K562 (cell line): ENCODE measurements around the gene CYSRT1. TPM values are rescaled to one million over a fixed set of nuclear protein-coding genes. Genes with fewer than 3 reads are reported as not detected.

ENCODE experiments used
- ATAC-seq: fragments of 200-7000 bp; cut with Tn5 transposase; 3 replicates; pipeline ENCODE4 v1.9.1; 2020; ENCODE audit warnings: moderate library complexity
- BruUV-seq: library from RNA; stranded (reverse); fragments of 400-500 nt; replicated peaks from 2 replicates; lab custom pipeline; 2021; lab: Mats Ljungman, UMichigan
- CTCF ChIA-PET: fragments of 300-600 bp; formaldehyde crosslinking; extraction: SDS; loops from one replicate; lab custom pipeline; 2021; ENCODE audit warnings: low intra/inter-chr PET ratio; lab: Yijun Ruan, JAX
- POLR2A ChIA-PET: fragments of 300-600, 350-650 bp; sonication (Branson Sonifier 250); formaldehyde crosslinking; extraction: SDS; loops from one replicate; lab custom pipeline; 2021; ENCODE audit warnings: antibody characterized with exemption, inconsistent platforms; lab: Yijun Ruan, JAX
- DNase-seq, 4 experiments: peaks; one replicate each; pipeline versions ENCODE4 v3.0.0 to v3.0.0-alpha.2; 2011 to 2018; ENCODE audit warnings: low spot score in 3 of 4, mixed read lengths in 3 of 4; ENCODE audit errors: extremely low read depth in 1 of 4
- FAIRE-seq: peaks from 2 replicates; lab custom pipeline; 2011; peaks lifted over from hg19 to GRCh38; lab: Jason Lieb, UNC
- H2AFZ ChIP-seq: 2 replicates; pipeline ENCODE4 v1.6.0; 2011; ENCODE audit warnings: low read depth, low read length, control low read depth, inconsistent platforms
- H3K27ac ChIP-seq: fragments of 200-600 bp; 3 replicates; pipeline ENCODE4 v1.8.0; 2011; ENCODE audit warnings: low read depth, mild to moderate bottlenecking, control low read depth, inconsistent platforms, low read length, moderate library complexity, mixed read lengths; ENCODE audit errors: extremely low read depth
- H3K27me3 ChIP-seq, 2 experiments: fragments of 300-600 bp in 1 of 2; 2 replicates in 1 of 2; 3 replicates in 1 of 2; pipeline versions ENCODE4 v1.6.0 to v1.8.0; 2011; ENCODE audit warnings: inconsistent platforms in 2 of 2, low read length in 2 of 2, mild to moderate bottlenecking in 1 of 2, mixed read lengths in 1 of 2, moderate library complexity in 1 of 2; ENCODE audit not compliant: control insufficient read depth in 2 of 2, insufficient read depth in 2 of 2
- H3K36me3 ChIP-seq: fragments of 300-600 bp; 3 replicates; pipeline ENCODE4 v1.8.0; 2011; ENCODE audit warnings: mild to moderate bottlenecking, low read length, inconsistent platforms; ENCODE audit not compliant: control insufficient read depth, insufficient read depth
- H3K4me1 ChIP-seq, 2 experiments: fragments of 200-600 bp in 1 of 2; replicated peaks in 1 of 2; 2 replicates in 1 of 2; 3 replicates in 1 of 2; pipeline versions ENCODE4 v1.5.1 to v1.8.0; 2011; ENCODE audit warnings: inconsistent platforms in 2 of 2, low read length in 2 of 2, mild to moderate bottlenecking in 1 of 2, mixed read lengths in 1 of 2, moderate library complexity in 1 of 2; ENCODE audit not compliant: control insufficient read depth in 2 of 2, insufficient read depth in 2 of 2
- H3K4me2 ChIP-seq: 2 replicates; pipeline ENCODE4 v1.6.1; 2011; ENCODE audit warnings: low read length, control low read depth, inconsistent platforms, mixed read lengths; ENCODE audit not compliant: insufficient read depth
- H3K4me3 ChIP-seq: fragments of 200-600 bp; sonication (generic), shearing (Covaris generic); 2 replicates; pipeline ENCODE4 v1.5.1; 2016; ENCODE audit warnings: control low read depth, inconsistent platforms
- H3K79me2 ChIP-seq: fragments of 200-600 bp; 3 replicates; pipeline ENCODE4 v1.8.0; 2011; ENCODE audit warnings: low read length, inconsistent platforms; ENCODE audit not compliant: control insufficient read depth, insufficient read depth
- H3K9ac ChIP-seq, 2 experiments: 2 replicates each; pipeline versions ENCODE4 v1.6.0 to v1.6.1; 2011; ENCODE audit warnings: low read depth in 2 of 2, low read length in 2 of 2, control low read depth in 1 of 2, inconsistent platforms in 1 of 2, mild to moderate bottlenecking in 1 of 2, mixed read lengths in 1 of 2; ENCODE audit not compliant: insufficient read depth in 1 of 2
- H3K9me1 ChIP-seq: one replicate; pipeline ENCODE4 v1.6.0; 2011; ENCODE audit warnings: inconsistent platforms, mild to moderate bottlenecking, low read length, moderate library complexity; ENCODE audit not compliant: control insufficient read depth, insufficient read depth
- H3K9me3 ChIP-seq: replicated peaks from 2 replicates; pipeline ENCODE4 v1.5.1; 2011; ENCODE audit warnings: low read depth, low read length, inconsistent platforms; ENCODE audit not compliant: control insufficient read depth, insufficient read depth
- H4K20me1 ChIP-seq: replicated peaks from 2 replicates; pipeline ENCODE4 v1.6.1; 2011; ENCODE audit warnings: low read length, inconsistent platforms, mixed read lengths; ENCODE audit not compliant: control insufficient read depth, insufficient read depth
- CBX3 ChIP-seq, 2 experiments: IDR thresholded peaks; 1 replicate in 1 of 2; 2 replicates in 1 of 2; pipeline ENCODE4 v1.6.1; 2012; ENCODE audit warnings: inconsistent platforms in 2 of 2, low read length in 2 of 2, borderline replicate concordance in 1 of 2, control low read depth in 1 of 2
- DIDO1 ChIP-seq: fragments of 450-650 bp; IDR thresholded peaks from 2 replicates; pipeline ENCODE4 v1.6.1; 2016; ENCODE audit warnings: low read depth, missing biosample characterization, missing genetic modification characterization
- PHF20 ChIP-seq: fragments of 450-650 bp; IDR thresholded peaks from 2 replicates; pipeline ENCODE4 v1.6.1; 2018; ENCODE audit not compliant: partially characterized antibody
- POLR2G ChIP-seq: fragments of 200-400 bp; formaldehyde crosslinking; IDR thresholded peaks from 2 replicates; pipeline ENCODE4 v1.6.1; 2017; ENCODE audit warnings: low read depth, mild to moderate bottlenecking, antibody characterized with exemption, low read length, moderate library complexity
- ZNF121 ChIP-seq: sonication (generic); formaldehyde crosslinking; conservative IDR thresholded peaks from 2 replicates; pipeline ENCODE4 v1.8.0; 2022; ENCODE audit warnings: missing genetic modification reagents
- ZNF124 ChIP-seq: sonication (generic); formaldehyde crosslinking; IDR thresholded peaks from 2 replicates; pipeline ENCODE4 v1.8.1; 2022; ENCODE audit warnings: missing genetic modification reagents
- ZNF431 ChIP-seq: sonication (generic); formaldehyde crosslinking; IDR thresholded peaks from 2 replicates; pipeline ENCODE4 v1.8.0; 2022; ENCODE audit warnings: mild to moderate bottlenecking, missing genetic modification reagents
- ZNF436 ChIP-seq: fragments of 250-450, 450-650 bp; sonication (Bioruptor Pico); formaldehyde crosslinking; IDR thresholded peaks from 2 replicates; pipeline ENCODE4 v1.7.0; 2020; ENCODE audit warnings: mild to moderate bottlenecking
- ZNF589 ChIP-seq: fragments of 200-800 bp; sonication (Bioruptor generic); IDR thresholded peaks from 2 replicates; pipeline ENCODE4 v1.6.1; 2016; ENCODE audit warnings: low read depth, missing genetic modification characterization, missing compliant biosample characterization
- ZNF668 ChIP-seq: fragments of 250-450 bp; sonication (Bioruptor Pico); IDR thresholded peaks from 2 replicates; pipeline ENCODE4 v1.8.0; 2022; ENCODE audit warnings: mild to moderate bottlenecking, inconsistent platforms
- ZNF77 ChIP-seq: fragments of 250-450 bp; sonication (Bioruptor Pico); IDR thresholded peaks from 2 replicates; pipeline ENCODE4 v1.5.0; 2020
- WGBS: fragments of 100-300 bp; shearing (Covaris generic); methylation state at CpG from one replicate; pipeline ENCODE4 v1.1.6; 2016; ENCODE audit warnings: low coverage, mixed read lengths; ENCODE audit not compliant: insufficient coverage; ENCODE audit errors: missing lambda C conversion rate; 5-methylcytosine and 5-hydroxymethylcytosine counted together
- in situ Hi-C: fragments of 300-500 bp; cut with MboI; formaldehyde crosslinking; loops from 4 replicates; pipeline ENCODE4 v1.15.0; 2018; ENCODE audit warnings: inconsistent platforms, mixed read lengths
- intact Hi-C: fragments of 100-400 bp; cut with micrococcal nuclease; formaldehyde crosslinking; loops from 2 replicates; pipeline ENCODE4 v1.14.2; 2022
- polyA plus RNA-seq, 8 experiments: library from polyadenylated mRNA; depleted of rRNA in 4 of 8; stranded (reverse) in 5 of 8; unstranded in 3 of 8; fragments of >200 nt; fragmentation: Nextera tagmentation in 2 of 8; fragmentation: Illumina TruSeq in 1 of 8; extraction: Ambion mirVana in 2 of 8; extraction: Trizol in 1 of 8; gene quantifications; 2 replicates each; pipeline versions ENCODE4 v1.2.1 to v1.2.3, GENCODE V29; 2011 to 2014; ENCODE audit warnings: inconsistent platforms in 1 of 8, missing spikeins in 1 of 8
- total RNA-seq, 7 experiments: library from RNA; depleted of rRNA in 6 of 7; stranded (reverse); fragments of >200 nt in 6 of 7; fragmentation: Illumina TruSeq in 2 of 7; extraction: Trizol in 2 of 7; gene quantifications; 2 replicates each; pipeline versions ENCODE4 v1.2.1 to v1.2.3, GENCODE V29; 2011 to 2021; ENCODE audit warnings: low replicate concordance in 1 of 7
- TF ChIP-seq, protein P1 (sequence below): sonication (generic); formaldehyde crosslinking; IDR thresholded peaks from 2 replicates; pipeline ENCODE4 v1.8.0; 2023; ENCODE audit warnings: mild to moderate bottlenecking, missing genetic modification reagents
- TF ChIP-seq, protein P2 (sequence below): fragments of 250-450 bp; sonication (Bioruptor Pico); IDR thresholded peaks from 2 replicates; pipeline ENCODE4 v1.6.1; 2021; ENCODE audit warnings: mild to moderate bottlenecking

CYSRT1 gene
- total and polyA plus RNA-seq, 9 of the 15 experiments (the other 6 are each of a cell fraction or from before 2014, with no cell fraction given): 0.04 to 1.4 (median 0.42) TPM; not detected in 3

DNA sequence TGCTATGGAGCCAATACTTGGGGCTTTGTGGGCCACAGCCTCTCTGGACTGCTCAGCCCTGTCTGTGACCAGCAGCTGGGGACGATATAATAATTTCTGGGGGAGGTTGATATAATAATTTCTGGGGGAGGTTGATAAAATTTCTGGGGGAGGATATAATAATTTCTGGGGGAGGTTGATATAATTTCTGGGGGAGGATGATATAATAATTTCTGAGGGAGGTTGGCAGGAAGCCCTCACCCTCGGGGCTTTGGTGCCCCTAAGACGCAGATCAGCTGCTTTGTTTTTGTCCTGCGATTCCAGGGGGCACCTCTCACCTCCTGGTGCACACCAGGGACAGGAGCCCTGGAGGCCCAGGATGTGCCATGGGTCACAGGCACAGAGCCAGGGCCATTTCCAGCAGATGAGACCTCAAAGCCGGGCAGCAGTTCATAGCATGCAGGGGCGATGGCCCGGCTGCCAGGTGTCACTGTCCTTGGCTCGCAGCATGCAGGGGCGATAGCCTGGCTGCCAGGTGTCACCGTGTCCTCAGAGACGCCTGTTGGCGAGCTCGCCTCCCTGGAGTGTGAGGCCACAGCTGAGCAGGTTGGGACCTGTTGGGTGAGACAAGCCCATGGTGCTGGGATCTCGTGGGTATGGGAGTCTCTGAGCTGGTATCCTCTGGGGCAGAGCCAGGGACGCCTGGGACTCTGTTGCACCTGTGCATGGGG lies 48.8 kb downstream of the CYSRT1 start (continued):
- no peak for TF ChIP-seq ZNF589 (CRISPR knock-in tag)
- peak; percentile 60 for TF ChIP-seq POLR2G
- TF ChIP-seq, protein P1, sequence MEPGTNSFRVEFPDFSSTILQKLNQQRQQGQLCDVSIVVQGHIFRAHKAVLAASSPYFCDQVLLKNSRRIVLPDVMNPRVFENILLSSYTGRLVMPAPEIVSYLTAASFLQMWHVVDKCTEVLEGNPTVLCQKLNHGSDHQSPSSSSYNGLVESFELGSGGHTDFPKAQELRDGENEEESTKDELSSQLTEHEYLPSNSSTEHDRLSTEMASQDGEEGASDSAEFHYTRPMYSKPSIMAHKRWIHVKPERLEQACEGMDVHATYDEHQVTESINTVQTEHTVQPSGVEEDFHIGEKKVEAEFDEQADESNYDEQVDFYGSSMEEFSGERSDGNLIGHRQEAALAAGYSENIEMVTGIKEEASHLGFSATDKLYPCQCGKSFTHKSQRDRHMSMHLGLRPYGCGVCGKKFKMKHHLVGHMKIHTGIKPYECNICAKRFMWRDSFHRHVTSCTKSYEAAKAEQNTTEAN (CRISPR knock-in tag): no peak

DNA sequence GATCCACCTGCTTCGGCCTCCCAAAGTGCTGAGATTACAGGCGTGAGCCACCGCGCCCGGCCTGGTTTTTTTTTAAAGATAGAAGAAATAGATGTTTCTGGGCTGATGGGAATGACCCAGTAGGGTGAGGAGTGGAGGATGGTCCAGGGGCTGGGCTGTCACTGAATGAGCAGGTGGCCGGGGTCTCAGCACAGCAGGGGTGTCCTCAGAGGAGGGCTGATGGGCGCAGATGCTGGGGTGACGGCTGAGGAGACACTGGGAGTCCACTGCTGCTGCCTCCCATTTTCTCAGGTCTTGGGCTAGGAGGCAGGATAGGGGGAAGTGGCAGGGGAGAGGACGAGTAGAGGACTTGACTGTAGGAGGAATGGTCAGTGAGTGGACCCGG lies 50.2 kb downstream of the CYSRT1 start:
- no peaks in the 10 kb centered on the region for H4K20me1 ChIP-seq
- no peak overlapping the region for H3K4me3 ChIP-seq
- H3K9ac ChIP-seq: peak overlapping the region in 1 of 2 experiments; percentile 91; a peak in 2 of 4 replicates
- no peak overlapping the region for H2AFZ ChIP-seq
- 92% methylated on average over 9 of the region's 10 CpGs for WGBS
- ATAC-seq (no peak), FAIRE-seq (no peak), DNase-seq (no peak)
- ChIA-PET CTCF (no interaction called here), POLR2A (interaction anchor here (1.0 kb wide), 1 partner anchor 24 kb away, joined by 3 read pairs; no protein-coding TSS in a partner anchor)
- peak overlapping the region; percentile 98; the same call in 1 of the 3 replicates for H3K27ac ChIP-seq
- H3K4me1 ChIP-seq: peaks cover 17 to 92% of the 10 kb centered on the region in 2 experiments
- peaks cover 50% of the 10 kb centered on the region; the same call in 1 of the 3 replicates for H3K36me3 ChIP-seq
- peaks cover 27% of the 10 kb centered on the region for H3K79me2 ChIP-seq
- TF ChIP-seq CBX3 (IDR thresholded peaks at IDR 0.05; ENCODE audit: borderline replicate concordance in 1 of 2, low read length in 2 of 2) (no peak), DIDO1 (tag) (no peak), ZNF668 (CRISPR knock-in tag) (no peak), ZNF124 (CRISPR knock-in tag) (no peak), ZNF77 (CRISPR knock-in tag) (no peak), PHF20 (no peak), ZNF121 (CRISPR knock-in tag) (no peak), ZNF431 (CRISPR knock-in tag) (no peak), ZNF436 (CRISPR knock-in tag) (no peak)
- TF ChIP-seq, protein P2, sequence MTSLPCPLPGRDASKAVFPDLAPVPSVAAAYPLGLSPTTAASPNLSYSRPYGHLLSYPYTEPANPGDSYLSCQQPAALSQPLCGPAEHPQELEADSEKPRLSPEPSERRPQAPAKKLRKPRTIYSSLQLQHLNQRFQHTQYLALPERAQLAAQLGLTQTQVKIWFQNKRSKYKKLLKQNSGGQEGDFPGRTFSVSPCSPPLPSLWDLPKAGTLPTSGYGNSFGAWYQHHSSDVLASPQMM (CRISPR knock-in tag): no peak
- intact Hi-C loops (no loop called here), in situ Hi-C loops (no loop called here)
- no peaks in the 10 kb centered on the region for H3K27me3 ChIP-seq
- H3K9me1 ChIP-seq: no peaks in the 10 kb centered on the region
- no TSS peak for BruUV-seq
- no peaks in the 10 kb centered on the region for H3K9me3 ChIP-seq
- H3K4me2 ChIP-seq: no peak overlapping the region
